Progenitor cell of endocrine pancreas (in vitro differentiated cells): Measurements from ENCODE around the gene E2F1. TPM values are rescaled to one million over a fixed set of nuclear protein-coding genes. Genes with fewer than 3 reads are reported as not detected.

Experiments
- DNase-seq: peaks from one replicate; pipeline ENCODE4 v3.0.0; 2021; ENCODE audit warnings: low spot score; ENCODE audit not compliant: unreplicated experiment
- H3K27ac Mint-ChIP-seq: 2 replicates; pipeline ENCODE4 v1.8.0; 2021; ENCODE audit warnings: mild to moderate bottlenecking, moderate library complexity, mixed read lengths
- H3K27me3 Mint-ChIP-seq: 2 replicates; pipeline ENCODE4 v1.8.0; 2021; ENCODE audit warnings: mixed read lengths
- H3K36me3 Mint-ChIP-seq: 2 replicates; pipeline ENCODE4 v1.8.0; 2022; ENCODE audit warnings: mixed read lengths; ENCODE audit not compliant: insufficient read depth
- H3K4me1 Mint-ChIP-seq: 2 replicates; pipeline ENCODE4 v1.8.0; 2021; ENCODE audit warnings: low read depth, mixed read lengths
- H3K4me3 Mint-ChIP-seq: 2 replicates; pipeline ENCODE4 v1.8.0; 2021; ENCODE audit warnings: low read depth, mild to moderate bottlenecking, moderate library complexity, mixed read lengths
- H3K9me3 Mint-ChIP-seq: 2 replicates; pipeline ENCODE4 v1.8.0; 2021; ENCODE audit warnings: low read depth, mixed read lengths
- total RNA-seq: library from RNA; stranded (reverse); gene quantifications from 2 replicates; pipeline ENCODE4 v1.2.1, GENCODE V29; 2021
- TF ChIP-seq, protein P1 (sequence below): fragments of 200-600 bp; sonication (generic); IDR thresholded peaks from one replicate; pipeline ENCODE4 v1.5.0; 2021; ENCODE audit warnings: antibody characterized with exemption, mild to moderate bottlenecking; ENCODE audit not compliant: unreplicated experiment

The E2F1 gene
- total RNA-seq, 1 donor from 2014 or later, result 26.5 TPM

DNA sequence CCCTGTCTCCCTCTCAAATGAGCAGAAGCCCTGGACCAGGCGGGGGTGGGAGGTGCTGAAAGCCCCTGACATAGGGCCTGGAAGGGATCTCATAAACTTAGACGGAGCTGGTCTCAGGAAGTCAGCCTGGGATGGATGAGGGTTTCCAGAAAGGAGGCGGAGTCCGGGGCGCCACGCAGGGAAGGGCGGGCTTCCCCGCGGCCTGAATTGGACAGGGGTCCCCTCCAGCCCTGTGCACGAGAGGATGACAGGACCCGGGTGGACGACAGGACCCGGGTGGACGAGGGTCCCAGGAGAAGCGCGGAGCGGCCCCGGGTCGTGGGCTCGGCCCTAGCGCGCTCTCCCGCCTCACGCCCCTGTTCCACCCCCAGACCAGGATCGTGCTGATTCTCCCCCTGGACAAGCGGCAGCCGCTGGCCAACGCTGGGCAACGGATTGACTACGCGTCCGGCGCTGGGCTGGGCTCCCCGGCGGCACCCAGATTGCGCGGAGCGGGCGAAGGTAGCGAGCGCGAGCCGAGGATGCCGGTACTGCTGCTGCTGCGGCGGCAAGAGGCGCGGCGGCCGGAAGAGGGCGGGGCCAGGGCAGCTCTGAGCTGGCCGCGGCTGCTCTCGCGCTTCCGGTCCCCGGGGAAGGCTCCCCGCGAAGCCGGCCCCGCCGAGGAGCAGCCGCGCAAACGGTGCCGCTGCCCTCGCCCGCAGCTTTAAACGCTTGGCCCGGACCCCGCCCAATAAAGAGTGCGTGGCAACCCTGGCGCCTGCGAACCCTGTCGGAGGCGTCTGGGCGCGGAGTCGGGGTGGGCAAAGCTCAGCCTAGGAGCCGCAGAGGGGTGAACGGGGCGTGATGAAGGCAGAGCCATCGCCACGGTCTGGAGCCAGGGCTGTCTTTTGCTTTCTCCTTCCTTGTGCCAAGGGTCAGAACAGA is 22.8 kb downstream of the E2F1 start:
- H3K4me3 Mint-ChIP-seq, result peak overlapping the region; percentile 85
- peaks cover 7% of the 10 kb centered on the region for H3K36me3 Mint-ChIP-seq
- TF ChIP-seq, protein P1, sequence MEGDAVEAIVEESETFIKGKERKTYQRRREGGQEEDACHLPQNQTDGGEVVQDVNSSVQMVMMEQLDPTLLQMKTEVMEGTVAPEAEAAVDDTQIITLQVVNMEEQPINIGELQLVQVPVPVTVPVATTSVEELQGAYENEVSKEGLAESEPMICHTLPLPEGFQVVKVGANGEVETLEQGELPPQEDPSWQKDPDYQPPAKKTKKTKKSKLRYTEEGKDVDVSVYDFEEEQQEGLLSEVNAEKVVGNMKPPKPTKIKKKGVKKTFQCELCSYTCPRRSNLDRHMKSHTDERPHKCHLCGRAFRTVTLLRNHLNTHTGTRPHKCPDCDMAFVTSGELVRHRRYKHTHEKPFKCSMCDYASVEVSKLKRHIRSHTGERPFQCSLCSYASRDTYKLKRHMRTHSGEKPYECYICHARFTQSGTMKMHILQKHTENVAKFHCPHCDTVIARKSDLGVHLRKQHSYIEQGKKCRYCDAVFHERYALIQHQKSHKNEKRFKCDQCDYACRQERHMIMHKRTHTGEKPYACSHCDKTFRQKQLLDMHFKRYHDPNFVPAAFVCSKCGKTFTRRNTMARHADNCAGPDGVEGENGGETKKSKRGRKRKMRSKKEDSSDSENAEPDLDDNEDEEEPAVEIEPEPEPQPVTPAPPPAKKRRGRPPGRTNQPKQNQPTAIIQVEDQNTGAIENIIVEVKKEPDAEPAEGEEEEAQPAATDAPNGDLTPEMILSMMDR, result no peak
- H3K27me3 Mint-ChIP-seq, result peaks cover 3% of the 10 kb centered on the region
- H3K9me3 Mint-ChIP-seq, result no peaks in the 10 kb centered on the region
- H3K27ac Mint-ChIP-seq, result peak overlapping the region; percentile 87
- peak; percentile 71 for DNase-seq
- peaks cover 11% of the 10 kb centered on the region for H3K4me1 Mint-ChIP-seq

DNA sequence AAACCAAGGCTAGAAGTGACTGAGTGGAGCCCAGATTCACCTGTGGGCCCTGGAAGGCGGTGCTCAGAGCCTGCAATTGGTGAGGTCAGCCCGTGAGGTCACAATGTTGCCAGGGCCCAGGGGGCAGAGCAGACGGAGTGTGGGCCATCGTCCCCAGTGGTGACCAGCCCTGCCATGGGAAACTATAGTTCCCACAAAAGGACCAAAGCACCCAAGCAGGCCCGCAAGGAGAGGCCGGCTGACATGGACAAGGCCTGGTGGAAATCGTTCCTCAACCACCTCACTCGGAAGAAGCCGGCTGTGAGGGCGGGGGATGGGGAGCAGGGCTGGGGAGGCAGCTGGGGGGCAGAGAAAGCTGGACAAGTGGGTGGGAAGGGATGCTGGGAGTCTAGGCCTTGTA is 24.0 kb downstream of the E2F1 start, which contains the start of gene C20orf144:
TSS of gene C20orf144 (plus strand) at position 156 of the 400 bp plus-strand sequence. CDS start at position 175, 19 bp downstream.
- H3K27ac Mint-ChIP-seq, result peak within 1 kb of the TSS; percentile 87
- H3K36me3 Mint-ChIP-seq, result peaks cover 5% of the 10 kb centered on the region
- H3K4me1 Mint-ChIP-seq, result peaks cover 11% of the 10 kb centered on the region
- no peaks in the 10 kb centered on the region for H3K9me3 Mint-ChIP-seq
- TF ChIP-seq, protein P1, result no peak
- DNase-seq, result no peak
- peak within 1 kb of the TSS; percentile 85 for H3K4me3 Mint-ChIP-seq
- H3K27me3 Mint-ChIP-seq, result peaks cover 3% of the 10 kb centered on the region

DNA sequence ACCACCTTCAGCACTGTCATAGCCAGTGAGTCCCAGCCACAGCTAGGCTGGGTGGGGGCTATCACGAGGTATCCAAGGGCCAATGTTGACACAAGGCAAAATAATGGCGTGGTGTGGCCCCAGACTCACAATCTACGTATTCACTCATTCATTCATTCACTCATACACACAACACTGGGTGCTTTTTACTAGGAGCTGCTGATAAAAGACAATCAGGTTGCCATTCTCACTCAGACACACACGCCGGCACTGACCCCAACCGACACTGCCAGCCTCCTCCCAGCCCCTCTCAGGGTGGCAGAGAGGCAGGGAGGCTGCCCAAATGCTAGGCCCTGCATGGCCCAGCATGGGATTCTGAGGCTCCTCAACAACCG is 25.5 kb downstream of the E2F1 start:
- Mint-ChIP-seq H3K36me3 (peaks cover 4% of the 10 kb centered on the region), H3K27ac (no peak overlapping the region), H3K9me3 (no peaks in the 10 kb centered on the region), H3K27me3 (no peaks in the 10 kb centered on the region), H3K4me3 (no peak overlapping the region), H3K4me1 (peaks cover 10% of the 10 kb centered on the region)
- no peak for DNase-seq
- TF ChIP-seq, protein P1, result no peak

DNA sequence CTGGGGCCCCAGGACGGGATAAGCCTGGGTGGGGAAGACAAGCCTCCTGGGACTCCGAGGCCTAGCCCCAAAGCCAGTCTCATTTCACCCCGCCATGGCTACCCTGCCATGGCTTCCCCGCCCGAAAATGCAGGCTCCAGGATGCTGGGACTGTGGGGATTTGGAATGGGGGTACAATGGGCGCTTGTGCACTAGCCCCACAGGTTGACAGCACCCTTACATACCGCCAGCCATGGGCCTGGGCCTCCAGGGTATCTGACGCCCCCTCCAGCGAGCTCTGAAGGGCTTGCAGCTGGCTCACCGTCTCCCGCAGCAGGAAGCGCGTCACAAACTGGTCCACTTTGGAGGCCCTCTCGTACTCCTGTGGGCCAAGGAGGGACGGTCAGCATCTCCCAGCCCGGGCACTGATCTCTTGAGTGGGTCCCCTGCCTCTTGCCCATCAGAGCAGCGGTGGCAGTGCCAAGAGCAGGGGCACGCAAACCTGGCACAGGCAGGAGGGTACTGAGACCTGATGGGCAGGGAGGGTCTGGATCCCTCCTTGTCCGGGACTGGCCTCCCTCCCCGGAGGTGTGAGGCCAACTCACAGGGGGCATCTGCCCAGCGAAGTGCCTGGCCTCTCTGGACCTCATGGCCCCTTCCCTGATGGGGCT is 26.0 kb downstream of the E2F1 start:
- Mint-ChIP-seq H3K9me3 (no peaks in the 10 kb centered on the region), H3K27me3 (no peaks in the 10 kb centered on the region), H3K4me3 (no peak overlapping the region), H3K4me1 (peaks cover 11% of the 10 kb centered on the region), H3K36me3 (peaks cover 4% of the 10 kb centered on the region), H3K27ac (peak overlapping the region; percentile 45)
- TF ChIP-seq, protein P1, result no peak
- no peak for DNase-seq

DNA sequence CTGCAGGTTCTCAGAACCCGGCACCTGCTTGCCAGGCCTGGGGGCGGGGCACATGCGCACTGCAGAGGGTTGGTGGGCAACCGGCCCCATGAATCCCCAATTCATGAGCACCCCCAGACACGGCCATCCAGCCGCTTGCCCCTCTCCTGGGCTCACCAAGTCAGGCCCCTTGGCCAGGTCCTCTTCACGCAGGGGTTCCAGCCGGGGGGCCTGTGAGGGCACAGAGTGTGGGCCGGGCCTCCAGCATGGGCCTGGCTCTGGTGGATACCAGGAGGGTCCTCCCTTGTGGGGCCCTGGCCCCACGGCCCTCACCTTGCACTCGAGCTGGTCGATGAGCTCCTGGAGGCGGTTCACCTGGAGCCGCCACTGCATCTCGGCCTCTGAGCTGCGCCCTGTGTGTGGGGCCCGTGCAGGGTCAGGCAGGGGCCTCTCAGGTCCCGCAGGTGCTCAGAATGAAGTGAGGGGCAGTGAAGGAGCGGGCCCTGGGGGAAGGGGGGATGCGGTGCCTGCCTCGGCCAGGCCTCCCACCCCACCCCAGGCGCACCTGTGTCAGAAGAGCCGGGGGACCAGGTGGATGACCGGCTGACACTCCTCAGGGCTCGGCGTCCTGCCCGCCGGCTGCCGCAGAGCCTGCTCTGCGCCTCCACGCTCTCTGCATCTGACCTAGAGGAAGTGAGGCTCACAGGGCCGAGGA is 26.7 kb downstream of the E2F1 start:
- TF ChIP-seq, protein P1, result no peak
- H3K36me3 Mint-ChIP-seq, result peaks cover 4% of the 10 kb centered on the region
- peak overlapping the region; percentile 45 for H3K27ac Mint-ChIP-seq
- no peak for DNase-seq
- no peak overlapping the region for H3K4me3 Mint-ChIP-seq
- H3K27me3 Mint-ChIP-seq, result no peaks in the 10 kb centered on the region
- no peaks in the 10 kb centered on the region for H3K9me3 Mint-ChIP-seq
- H3K4me1 Mint-ChIP-seq, result peaks cover 13% of the 10 kb centered on the region
